Measurements from ENCODE around the gene FCHSD2.

- TF ChIP-seq CTCF (conservative IDR thresholded peaks at IDR 0.05 in 1 of 2, IDR thresholded peaks at IDR 0.05 in 1 of 2; ENCODE audit: low read depth in 1 of 2, low read length in 2 of 2), result no peak
- no peak for TF ChIP-seq EZH2 (IDR thresholded peaks at IDR 0.05; ENCODE audit: low read length, missing control alignments)
These were observed 299.3 kb downstream of the FCHSD2 start for GRCh38 chr11:72842653-72843330.
